H1 (cell line): ENCODE measurements around the gene HSD11B1L. TPM values are rescaled to one million over a fixed set of nuclear protein-coding genes. Genes with fewer than 3 reads are reported as not detected.

Experiments used
- CTCF ChIA-PET: fragments of 300-600 bp; sonication (Branson Sonifier 250); formaldehyde crosslinking; loops from one replicate; lab custom pipeline; 2021; ENCODE audit not compliant: partially characterized antibody; lab: Charles Lee
- POLR2A ChIA-PET: fragments of 300-600 bp; sonication (Branson Sonifier 250); formaldehyde crosslinking; loops from one replicate; lab custom pipeline; 2021; ENCODE audit warnings: inconsistent platforms; ENCODE audit not compliant: partially characterized antibody; lab: Charles Lee
- DNase-seq, 2 experiments: peaks; one replicate each; pipeline versions ENCODE4 v3.0.0 to v3.0.0-alpha.2; 2010 to 2022; ENCODE audit warnings: low spot score in 2 of 2, low read depth in 1 of 2, mixed read lengths in 1 of 2
- FAIRE-seq: peaks from 2 replicates; lab custom pipeline; 2011; peaks lifted over from hg19 to GRCh38; lab: Jason Lieb, UNC
- H2AFZ ChIP-seq: 2 replicates; pipeline ENCODE4 v1.8.1; 2012; ENCODE audit warnings: low read length, inconsistent platforms
- H2AK5ac ChIP-seq: 2 replicates; pipeline ENCODE4 v1.6.1; 2013; ENCODE audit warnings: low read depth, low read length
- H2BK120ac ChIP-seq: replicated peaks from 2 replicates; pipeline ENCODE3; 2013; ENCODE audit warnings: low read depth, low read length, inconsistent platforms
- H2BK12ac ChIP-seq: 2 replicates; pipeline ENCODE4 v1.6.1; 2013; ENCODE audit warnings: low read depth, low read length
- H2BK15ac ChIP-seq: 2 replicates; pipeline ENCODE4 v1.6.1; 2013; ENCODE audit warnings: low read length
- H2BK20ac ChIP-seq: 2 replicates; pipeline ENCODE4 v1.6.1; 2013; ENCODE audit warnings: low read length
- H2BK5ac ChIP-seq: 2 replicates; pipeline ENCODE4 v1.6.1; 2013; ENCODE audit warnings: low read depth, low read length
- H3K14ac ChIP-seq: 2 replicates; pipeline ENCODE4 v1.6.1; 2013; ENCODE audit warnings: inconsistent platforms; ENCODE audit not compliant: insufficient read length
- H3K18ac ChIP-seq: 2 replicates; pipeline ENCODE4 v1.6.1; 2013; ENCODE audit warnings: low read length; ENCODE audit errors: extremely low read depth
- H3K23ac ChIP-seq: 2 replicates; pipeline ENCODE4 v1.6.1; 2013; ENCODE audit warnings: inconsistent platforms; ENCODE audit not compliant: insufficient read length
- H3K23me2 ChIP-seq: 2 replicates; pipeline ENCODE4 v1.6.1; 2013; ENCODE audit warnings: low read depth, low read length
- H3K27ac ChIP-seq: 2 replicates; pipeline ENCODE4 v1.6.1; 2011; ENCODE audit warnings: low read depth, low read length, inconsistent platforms
- H3K27me3 ChIP-seq, 4 experiments: replicated peaks in 1 of 4; 1 replicate in 1 of 4; 2 replicates in 3 of 4; pipeline versions ENCODE4 v1.6.1 to v1.8.1; 2011 to 2013; ENCODE audit warnings: low read length in 3 of 4, mild to moderate bottlenecking in 3 of 4, inconsistent platforms in 2 of 4, mixed read lengths in 2 of 4, moderate library complexity in 1 of 4; ENCODE audit not compliant: control insufficient read depth in 3 of 4, insufficient read depth in 3 of 4; ENCODE audit errors: extremely low read depth in 1 of 4
- H3K36me3 ChIP-seq, 4 experiments: 2 replicates each; pipeline versions ENCODE4 v1.6.1 to v1.8.1; 2011 to 2013; ENCODE audit warnings: mild to moderate bottlenecking in 4 of 4, low read length in 3 of 4, moderate library complexity in 2 of 4, control low read depth in 1 of 4, inconsistent platforms in 1 of 4; ENCODE audit not compliant: insufficient read depth in 4 of 4, control insufficient read depth in 2 of 4
- H3K4ac ChIP-seq: replicated peaks from 2 replicates; pipeline ENCODE3; 2013; ENCODE audit warnings: low read length, low read depth, mixed read lengths, inconsistent platforms; ENCODE audit not compliant: insufficient read length
- H3K4me1 ChIP-seq, 4 experiments: replicated peaks in 1 of 4; 1 replicate in 1 of 4; 2 replicates in 3 of 4; pipeline versions ENCODE4 v1.6.1 to v1.8.1; 2011 to 2013; ENCODE audit warnings: low read length in 3 of 4, inconsistent platforms in 2 of 4, mixed read lengths in 1 of 4; ENCODE audit not compliant: insufficient read depth in 4 of 4, control insufficient read depth in 3 of 4
- H3K4me2 ChIP-seq, 2 experiments: 2 replicates each; pipeline versions ENCODE4 v1.6.1 to v1.8.1; 2011 to 2013; ENCODE audit warnings: low read depth in 2 of 2, low read length in 2 of 2, control low read depth in 1 of 2, inconsistent platforms in 1 of 2, mild to moderate bottlenecking in 1 of 2; ENCODE audit not compliant: insufficient read depth in 1 of 2
- H3K4me3 ChIP-seq, 4 experiments: fragments of 200-600, 300-600 bp in 1 of 4; sonication (generic), shearing (Covaris generic), sonication (Bioruptor Twin) in 1 of 4; 2 replicates each; pipeline versions ENCODE4 v1.5.1 to v1.8.1; 2011 to 2016; ENCODE audit warnings: low read length in 4 of 4, low read depth in 3 of 4, control low read depth in 2 of 4, inconsistent platforms in 2 of 4, mild to moderate bottlenecking in 2 of 4, mixed read lengths in 1 of 4, moderate library complexity in 1 of 4; ENCODE audit not compliant: insufficient read depth in 2 of 4; ENCODE audit errors: extremely low read depth in 1 of 4
- H3K56ac ChIP-seq: replicated peaks from 2 replicates; pipeline ENCODE3; 2013; ENCODE audit warnings: low read depth, mild to moderate bottlenecking, mixed read lengths, low read length, inconsistent platforms; ENCODE audit not compliant: insufficient read length
- H3K79me1 ChIP-seq: 2 replicates; pipeline ENCODE4 v1.6.1; 2013; ENCODE audit warnings: low read depth, low read length, control low read depth
- H3K79me2 ChIP-seq, 2 experiments: 2 replicates each; pipeline versions ENCODE4 v1.6.1 to v1.8.1; 2012 to 2013; ENCODE audit warnings: low read length in 2 of 2, mild to moderate bottlenecking in 2 of 2, inconsistent platforms in 1 of 2; ENCODE audit not compliant: insufficient read depth in 2 of 2, control insufficient read depth in 1 of 2
- H3K9ac ChIP-seq, 4 experiments: replicated peaks in 1 of 4; 1 replicate in 1 of 4; 2 replicates in 3 of 4; pipeline versions ENCODE4 v1.6.1 to v1.8.1; 2011 to 2013; ENCODE audit warnings: low read depth in 3 of 4, low read length in 3 of 4, control low read depth in 2 of 4, mild to moderate bottlenecking in 2 of 4, moderate library complexity in 2 of 4, inconsistent platforms in 1 of 4; ENCODE audit errors: extremely low read depth in 1 of 4
- H3K9me3 ChIP-seq, 2 experiments: 2 replicates each; pipeline versions ENCODE4 v1.6.1 to v1.8.1; 2012 to 2013; ENCODE audit warnings: mild to moderate bottlenecking in 2 of 2, moderate library complexity in 2 of 2, control low read depth in 1 of 2, inconsistent platforms in 1 of 2, low read depth in 1 of 2, low read length in 1 of 2, mixed read lengths in 1 of 2; ENCODE audit not compliant: insufficient read depth in 2 of 2
- H4K20me1 ChIP-seq, 2 experiments: replicated peaks in 1 of 2; 2 replicates each; pipeline versions ENCODE3 to v1.8.1; 2011 to 2013; ENCODE audit warnings: inconsistent platforms in 2 of 2, low read length in 2 of 2, mild to moderate bottlenecking in 1 of 2; ENCODE audit not compliant: insufficient read depth in 2 of 2, control insufficient read depth in 1 of 2
- H4K5ac ChIP-seq: 2 replicates; pipeline ENCODE4 v1.6.1; 2013; ENCODE audit warnings: low read length, low read depth, mixed read lengths, inconsistent platforms; ENCODE audit not compliant: insufficient read length
- H4K8ac ChIP-seq: 2 replicates; pipeline ENCODE4 v1.8.0; 2013; ENCODE audit warnings: mild to moderate bottlenecking, moderate library complexity, low read length, inconsistent platforms; ENCODE audit not compliant: insufficient read depth; ENCODE audit errors: extremely low read depth
- H4K91ac ChIP-seq: replicated peaks from 2 replicates; pipeline ENCODE3; 2013; ENCODE audit warnings: low read length, mixed read lengths, inconsistent platforms; ENCODE audit not compliant: insufficient read length
- CREB1 ChIP-seq: IDR thresholded peaks from 2 replicates; pipeline ENCODE4 v1.6.1; 2012; ENCODE audit warnings: inconsistent platforms
- E2F6 ChIP-seq: IDR thresholded peaks from 2 replicates; pipeline ENCODE4 v1.6.1; 2012; ENCODE audit warnings: inconsistent platforms
- EGR1 ChIP-seq: IDR thresholded peaks from 2 replicates; pipeline ENCODE4 v1.6.1; 2011; ENCODE audit warnings: low read depth, low read length, borderline replicate concordance
- JUND ChIP-seq: IDR thresholded peaks from 2 replicates; pipeline ENCODE4 v1.6.1; 2011; ENCODE audit warnings: mild to moderate bottlenecking, improper control_type of control experiment, low read length
- MAFK ChIP-seq: IDR thresholded peaks from 2 replicates; pipeline ENCODE4 v1.6.1; 2012; ENCODE audit warnings: low read depth, mild to moderate bottlenecking, improper control_type of control experiment, low read length
- NANOG ChIP-seq: IDR thresholded peaks from 2 replicates; pipeline ENCODE4 v1.6.1; 2011; ENCODE audit warnings: low read length, low read depth, mild to moderate bottlenecking, inconsistent platforms; ENCODE audit not compliant: insufficient read depth, poor library complexity, severe bottlenecking
- SIN3A ChIP-seq, 2 experiments: IDR thresholded peaks in 1 of 2; conservative IDR thresholded peaks in 1 of 2; 2 replicates each; pipeline ENCODE4 v1.6.1; 2011 to 2012; ENCODE audit warnings: low read length in 2 of 2, improper control_type of control experiment in 1 of 2, low read depth in 1 of 2, mild to moderate bottlenecking in 1 of 2
- SP1 ChIP-seq: IDR thresholded peaks from 2 replicates; pipeline ENCODE4 v1.6.1; 2011; ENCODE audit warnings: low read depth, low read length
- SP2 ChIP-seq: IDR thresholded peaks from 2 replicates; pipeline ENCODE4 v1.6.1; 2012; ENCODE audit warnings: mild to moderate bottlenecking, low read length, inconsistent platforms
- SP4 ChIP-seq: IDR thresholded peaks from 2 replicates; pipeline ENCODE4 v1.6.1; 2012; ENCODE audit warnings: low read length, inconsistent platforms
- TAF1 ChIP-seq: IDR thresholded peaks from 2 replicates; pipeline ENCODE4 v1.6.1; 2011; ENCODE audit warnings: mild to moderate bottlenecking, low read depth, low read length
- TCF12 ChIP-seq: IDR thresholded peaks from 2 replicates; pipeline ENCODE4 v1.6.1; 2011; ENCODE audit warnings: low read depth, mild to moderate bottlenecking, low read length
- TEAD4 ChIP-seq: IDR thresholded peaks from 2 replicates; pipeline ENCODE4 v1.6.1; 2012; ENCODE audit warnings: low read depth, low read length, inconsistent platforms, mixed read lengths
- WGBS, 2 experiments: shearing (Covaris generic) in 1 of 2; methylation state at CpG; one replicate each; pipeline versions ENCODE4 v1.1.6 to v1.1.7; 2013 to 2015; ENCODE audit warnings: low lambda C conversion rate in 2 of 2, mixed read lengths in 2 of 2, inconsistent platforms in 1 of 2, low coverage in 1 of 2, missing lambda C conversion rate in 1 of 2; ENCODE audit not compliant: insufficient replicate concordance in 2 of 2, insufficient coverage in 1 of 2, insufficient read length in 1 of 2; ENCODE audit errors: extremely low coverage in 1 of 2, missing lambda C conversion rate in 1 of 2; 5-methylcytosine and 5-hydroxymethylcytosine counted together
- polyA plus RNA-seq, 7 experiments: library from polyadenylated mRNA; depleted of rRNA in 3 of 7; stranded (reverse) in 5 of 7; unstranded in 2 of 7; fragments of >200 nt in 5 of 7; fragments of 200-250 nt in 2 of 7; gene quantifications; 1 replicate in 5 of 7; 2 replicates in 1 of 7; 4 replicates in 1 of 7; pipeline versions ENCODE4 v1.2.1 to v1.2.3, GENCODE V29; 2011 to 2013; ENCODE audit warnings: missing spikeins in 2 of 7, mixed read lengths in 2 of 7
- total RNA-seq: library from RNA; stranded (reverse); fragmentation: NEBNext Ultra II Directional; extraction: Animal tissue kit (Norgen Biotek cat#: 25700); gene quantifications from 2 replicates; pipeline ENCODE4 v1.2.1, GENCODE V29; 2021

HSD11B1L gene
- total and polyA plus RNA-seq, 2 of the 8 experiments (the other 6 are each of a cell fraction or from before 2014, with no cell fraction given) = 8.2 to 20.6 TPM

- H2BK20ac ChIP-seq = no peak overlapping the region
- no peak overlapping the region for H3K4ac ChIP-seq
- H3K18ac ChIP-seq = no peak overlapping the region
- no peak overlapping the region for H2BK12ac ChIP-seq
- peaks cover 0 to 9% (median 5%) of the 10 kb centered on the region in 4 experiments; a peak in 5 of 7 replicates for H3K4me1 ChIP-seq
- no peak overlapping the region for H3K9ac ChIP-seq
- no peak overlapping the region for H2AFZ ChIP-seq
- H4K8ac ChIP-seq = peak overlapping the region; percentile 73
- H3K79me1 ChIP-seq = 0 out of 2 replicates have a peak, but pooled peaks cover 3% of the 10 kb centered on the region
- peaks cover 3 to 9% of the 10 kb centered on the region in 2 experiments for H4K20me1 ChIP-seq
- no peak overlapping the region for H3K27ac ChIP-seq
- H2BK5ac ChIP-seq = no peak overlapping the region
- H3K23me2 ChIP-seq = no peaks in the 10 kb centered on the region
- H3K14ac ChIP-seq = no peak overlapping the region
- no peak overlapping the region for H2BK15ac ChIP-seq
- peak overlapping the region in 1 of 2 experiments; percentile 29; a peak in 2 of 4 replicates for H3K4me2 ChIP-seq
- H3K56ac ChIP-seq = no peak overlapping the region
- no peaks in the 10 kb centered on the region for H3K79me2 ChIP-seq
- 86% methylated on average over 18 of the region's 22 CpGs; no CpG with 5 or more reads in 1 of the 2 experiments for WGBS, 2 experiments
- H3K9me3 ChIP-seq = no peaks in the 10 kb centered on the region
- H2BK120ac ChIP-seq = no peak overlapping the region
- H4K91ac ChIP-seq = no peak overlapping the region
- no peak overlapping the region for H3K23ac ChIP-seq
- no peak overlapping the region for H2AK5ac ChIP-seq
- ChIA-PET POLR2A (interaction anchor here (0.9 to 4.1 kb wide), 14 partner anchors 10 to 72 kb away, joined by 3 to 17 read pairs (median 3); partner anchors contain the start of genes RPL36, SAFB and SAFB2), CTCF (interaction anchor here (1.2 to 1.4 kb wide), 2 partner anchors 19 to 22 kb away, joined by 4 read pairs; partner anchors contain the start of gene RPL36)
- FAIRE-seq (no peak), DNase-seq (peak; percentile 63 to 73)
- H3K36me3 ChIP-seq = peaks cover 40 to 69% (median 55%) of the 10 kb centered on the region in 4 experiments
- H3K4me3 ChIP-seq = no peak overlapping the region
- H3K27me3 ChIP-seq = no peaks in the 10 kb centered on the region
- H4K5ac ChIP-seq = no peak overlapping the region
- 0 out of 2 replicates have a peak, but pooled peaks have one; percentile 21 for TF ChIP-seq EGR1
- TF ChIP-seq SP1 = peak; percentile 48; the same call in 1 of the 2 replicates
- TF ChIP-seq SP4 = no peak
- TF ChIP-seq TAF1 = 0 out of 2 replicates have a peak, but pooled peaks have one; percentile 30
- TF ChIP-seq TCF12 = no peak
- 0 out of 2 replicates have a peak, but pooled peaks have one; percentile 14 for TF ChIP-seq TEAD4
- no peak for TF ChIP-seq JUND
- peak in 1 of 2 experiments; percentile 75; a peak in 1 of 4 replicates for TF ChIP-seq SIN3A (conservative IDR thresholded peaks at IDR 0.05 in 1 of 2, IDR thresholded peaks at IDR 0.05 in 1 of 2; ENCODE audit: low read depth in 1 of 2, low read length in 2 of 2)
- TF ChIP-seq CREB1 = peak; percentile 59; the same call in 1 of the 2 replicates
- TF ChIP-seq SP2 = no peak
- TF ChIP-seq NANOG = no peak
- TF ChIP-seq E2F6 = no peak
- no peak for TF ChIP-seq MAFK
These were observed 13.0 kb upstream of the HSD11B1L start for GRCh38 chr19:5667751-5668271.
